ENCODE data around the gene NCKAP5.

GRCh38 chr2:133377021-133377481, 191.2 kb downstream of the NCKAP5 start:
- TF ChIP-seq CTCF (IDR thresholded peaks at IDR 0.05 in 8 of 11, conservative IDR thresholded peaks at IDR 0.05 in 3 of 11) (no peak), POLR2A (IDR thresholded peaks at IDR 0.05) (no peak)

Measured in spleen (tissue), 7 donors.